ENCODE results near the gene ALS2CL. TPM values are rescaled to one million over a fixed set of nuclear protein-coding genes. Genes with fewer than 3 reads are reported as not detected.

The ALS2CL gene
- total and polyA plus RNA-seq, 10 of the 15 experiments (the other 5 are each of a cell fraction or from before 2014, with no cell fraction given): 0.01 to 0.05 TPM; not detected in 8

- in situ Hi-C loops (cut with MboI) (loop anchor here (10.0 kb wide), 1 partner anchor 659 kb away; no protein-coding TSS in a partner anchor), intact Hi-C loops (cut with micrococcal nuclease; ENCODE audit: unreplicated experiment) (no loop called here)
- no TSS peak for BruUV-seq (replicated peaks)
- H3K79me2 ChIP-seq (ENCODE audit: control insufficient read depth, insufficient read depth, low read length): no peaks in the 10 kb centered on the region
- H3K27ac ChIP-seq (ENCODE audit: control insufficient read depth, insufficient read depth): no peak overlapping the region
- FAIRE-seq (no peak), DNase-seq (ENCODE audit: low read depth, low spot score) (no peak), ATAC-seq (no peak)
- ChIA-PET CTCF (interaction anchor here (1.0 kb wide), 2 partner anchors 11 to 194 kb away, joined by 3 to 4 read pairs; no protein-coding TSS in a partner anchor), SMC1A (ENCODE audit: uncharacterized antibody, unreplicated experiment) (interaction anchor here (1.0 kb wide), 1 partner anchor 316 kb away, joined by 3 read pairs; no protein-coding TSS in a partner anchor), POLR2A (no interaction called here), RAD21 (ENCODE audit: unreplicated experiment) (no interaction called here)
- no peaks in the 10 kb centered on the region for H4K20me1 ChIP-seq (ENCODE audit: control insufficient read depth, insufficient read depth)
- no peaks in the 10 kb centered on the region for H3K36me3 ChIP-seq (ENCODE audit: control insufficient read depth in 2 of 2, insufficient read depth in 2 of 2, low read length in 1 of 2)
- H3K27me3 ChIP-seq (replicated peaks in 1 of 2; ENCODE audit: control insufficient read depth in 2 of 2, insufficient read depth in 2 of 2, low read length in 1 of 2): no peaks in the 10 kb centered on the region
- no peaks in the 10 kb centered on the region for H3K9me3 ChIP-seq (replicated peaks; ENCODE audit: control insufficient read depth, insufficient read depth, low read length)
- no peak overlapping the region for H3K4me2 ChIP-seq (ENCODE audit: control insufficient read depth, insufficient read depth)
- H3K4me3 ChIP-seq: no peak overlapping the region
- WGBS (ENCODE audit: insufficient coverage, insufficient replicate concordance, low lambda C conversion rate, missing lambda C conversion rate): 82% methylated on average over 11 of the region's 11 CpGs
- H3K9ac ChIP-seq (ENCODE audit: control insufficient read depth, insufficient read depth, low read length): no peak overlapping the region
- H2AFZ ChIP-seq (ENCODE audit: control insufficient read depth, low read depth, low read length): no peak overlapping the region
- H3K4me1 ChIP-seq (ENCODE audit: control insufficient read depth, insufficient read depth, low read length): peaks cover 16% of the 10 kb centered on the region
- TF ChIP-seq JUND (IDR thresholded peaks at IDR 0.05; ENCODE audit: low read depth, low read length): no peak
- no peak for TF ChIP-seq ZNF24 (IDR thresholded peaks at IDR 0.05)
- no peak for TF ChIP-seq NFYB (IDR thresholded peaks at IDR 0.05; ENCODE audit: insufficient read depth, low read depth, low read length)
- no peak for TF ChIP-seq CHD1 (IDR thresholded peaks at IDR 0.05; ENCODE audit: low read depth, low read length)
- no peak for TF ChIP-seq MXI1 (IDR thresholded peaks at IDR 0.05; ENCODE audit: low read depth, low read length)
- no peak for TF ChIP-seq MYC (IDR thresholded peaks at IDR 0.05; ENCODE audit: insufficient read depth, insufficient read length, insufficient replicate concordance, low read length, severe bottlenecking)
- no peak for TF ChIP-seq TAF1 (IDR thresholded peaks at IDR 0.05; ENCODE audit: borderline replicate concordance, low read depth, low read length)
- TF ChIP-seq MYB (IDR thresholded peaks at IDR 0.05; ENCODE audit: borderline replicate concordance, low read depth, low read length): no peak
- TF ChIP-seq ZBTB40 (IDR thresholded peaks at IDR 0.05; ENCODE audit: borderline replicate concordance): no peak
- no peak for TF ChIP-seq MTA2 (IDR thresholded peaks at IDR 0.05; ENCODE audit: low read depth)
- no peak for TF ChIP-seq NR2C2 (IDR thresholded peaks at IDR 0.05; ENCODE audit: borderline replicate concordance, control insufficient read depth, insufficient read length, low read depth)
- no peak for TF ChIP-seq POLR2A (IDR thresholded peaks at IDR 0.05; ENCODE audit: low read depth, low read length)
- no peak for TF ChIP-seq EED (IDR thresholded peaks at IDR 0.05; ENCODE audit: low read depth)
- TF ChIP-seq, protein P1, sequence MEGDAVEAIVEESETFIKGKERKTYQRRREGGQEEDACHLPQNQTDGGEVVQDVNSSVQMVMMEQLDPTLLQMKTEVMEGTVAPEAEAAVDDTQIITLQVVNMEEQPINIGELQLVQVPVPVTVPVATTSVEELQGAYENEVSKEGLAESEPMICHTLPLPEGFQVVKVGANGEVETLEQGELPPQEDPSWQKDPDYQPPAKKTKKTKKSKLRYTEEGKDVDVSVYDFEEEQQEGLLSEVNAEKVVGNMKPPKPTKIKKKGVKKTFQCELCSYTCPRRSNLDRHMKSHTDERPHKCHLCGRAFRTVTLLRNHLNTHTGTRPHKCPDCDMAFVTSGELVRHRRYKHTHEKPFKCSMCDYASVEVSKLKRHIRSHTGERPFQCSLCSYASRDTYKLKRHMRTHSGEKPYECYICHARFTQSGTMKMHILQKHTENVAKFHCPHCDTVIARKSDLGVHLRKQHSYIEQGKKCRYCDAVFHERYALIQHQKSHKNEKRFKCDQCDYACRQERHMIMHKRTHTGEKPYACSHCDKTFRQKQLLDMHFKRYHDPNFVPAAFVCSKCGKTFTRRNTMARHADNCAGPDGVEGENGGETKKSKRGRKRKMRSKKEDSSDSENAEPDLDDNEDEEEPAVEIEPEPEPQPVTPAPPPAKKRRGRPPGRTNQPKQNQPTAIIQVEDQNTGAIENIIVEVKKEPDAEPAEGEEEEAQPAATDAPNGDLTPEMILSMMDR (IDR thresholded peaks at IDR 0.05 in 2 of 3, conservative IDR thresholded peaks at IDR 0.05 in 1 of 3; ENCODE audit: control insufficient read depth in 2 of 3, extremely low read depth in 1 of 3, insufficient read depth in 1 of 3, low read depth in 3 of 3, low read length in 3 of 3): no peak
- no peak for TF ChIP-seq SMAD1 (IDR thresholded peaks at IDR 0.05; ENCODE audit: low read depth, partially characterized antibody)
- no peak for TF ChIP-seq E2F4 (IDR thresholded peaks at IDR 0.05; ENCODE audit: low read depth, low read length)
- no peak for TF ChIP-seq NRF1 (conservative IDR thresholded peaks at IDR 0.05; ENCODE audit: low read depth, low read length)
- no peak for TF ChIP-seq HDAC2 (IDR thresholded peaks at IDR 0.05)
Observed at GRCh38 chr3:46715507-46716175, 22.2 kb upstream of the ALS2CL start.
